Glutamatergic neuron (in vitro differentiated cells): ENCODE results near the gene DIP2B. TPM values are rescaled to one million over a fixed set of nuclear protein-coding genes. Genes with fewer than 3 reads are reported as not detected.

Source experiments
- DNase-seq: peaks from one replicate; pipeline ENCODE4 v3.0.0; 2022
- H3K27ac Mint-ChIP-seq: one replicate; pipeline ENCODE4 v1.8.0; 2020; ENCODE audit warnings: mild to moderate bottlenecking, mixed read lengths, inconsistent platforms; ENCODE audit not compliant: unreplicated experiment
- H3K27me3 Mint-ChIP-seq: one replicate; pipeline ENCODE4 v1.8.0; 2020; ENCODE audit warnings: mild to moderate bottlenecking, moderate library complexity, mixed read lengths, inconsistent platforms; ENCODE audit not compliant: unreplicated experiment
- H3K36me3 Mint-ChIP-seq: one replicate; pipeline ENCODE4 v1.8.0; 2020; ENCODE audit warnings: mild to moderate bottlenecking, mixed read lengths, inconsistent platforms; ENCODE audit not compliant: unreplicated experiment
- H3K4me1 Mint-ChIP-seq: one replicate; pipeline ENCODE4 v1.8.0; 2020; ENCODE audit warnings: mild to moderate bottlenecking, low read depth, mixed read lengths, inconsistent platforms; ENCODE audit not compliant: unreplicated experiment
- H3K4me3 Mint-ChIP-seq: one replicate; pipeline ENCODE4 v1.8.0; 2020; ENCODE audit warnings: mild to moderate bottlenecking, mixed read lengths, inconsistent platforms; ENCODE audit not compliant: unreplicated experiment
- H3K9me3 Mint-ChIP-seq: one replicate; pipeline ENCODE4 v1.8.0; 2020; ENCODE audit warnings: mild to moderate bottlenecking, moderate library complexity, mixed read lengths, inconsistent platforms; ENCODE audit not compliant: unreplicated experiment
- long read RNA-seq: library from polyadenylated mRNA; unstranded; transcript quantifications from one replicate; pipeline ENCODE4 v2.0.0, GENCODE V29; 2020; ENCODE audit not compliant: unreplicated experiment
- total RNA-seq: library from RNA; stranded (reverse); fragmentation: NEBNext Ultra II Directional; extraction: Animal tissue kit (Norgen Biotek cat#: 25700); gene quantifications from one replicate; pipeline ENCODE4 v1.2.1, GENCODE V29; 2021; ENCODE audit not compliant: unreplicated experiment
- TF ChIP-seq, protein P1 (sequence below): fragments of 200-600 bp; sonication (generic); IDR thresholded peaks from one replicate; pipeline ENCODE4 v1.5.0; 2021; ENCODE audit not compliant: partially characterized antibody, unreplicated experiment

Gene DIP2B
- 37.3 TPM for total RNA-seq
- long read RNA-seq, partial matches to known transcripts, result 0 of 3 reads
- long read RNA-seq, other reads (novel, unspliced or antisense), result 3 of 3 reads

- Mint-ChIP-seq H3K27ac (peak within 1 kb of the TSS; percentile 98), H3K4me1 (peaks cover 11% of the 10 kb centered on the region), H3K4me3 (peak within 1 kb of the TSS; percentile 99), H3K9me3 (peaks cover 8% of the 10 kb centered on the region), H3K36me3 (no peaks in the 10 kb centered on the region), H3K27me3 (peaks cover 3% of the 10 kb centered on the region)
- TF ChIP-seq, protein P1, sequence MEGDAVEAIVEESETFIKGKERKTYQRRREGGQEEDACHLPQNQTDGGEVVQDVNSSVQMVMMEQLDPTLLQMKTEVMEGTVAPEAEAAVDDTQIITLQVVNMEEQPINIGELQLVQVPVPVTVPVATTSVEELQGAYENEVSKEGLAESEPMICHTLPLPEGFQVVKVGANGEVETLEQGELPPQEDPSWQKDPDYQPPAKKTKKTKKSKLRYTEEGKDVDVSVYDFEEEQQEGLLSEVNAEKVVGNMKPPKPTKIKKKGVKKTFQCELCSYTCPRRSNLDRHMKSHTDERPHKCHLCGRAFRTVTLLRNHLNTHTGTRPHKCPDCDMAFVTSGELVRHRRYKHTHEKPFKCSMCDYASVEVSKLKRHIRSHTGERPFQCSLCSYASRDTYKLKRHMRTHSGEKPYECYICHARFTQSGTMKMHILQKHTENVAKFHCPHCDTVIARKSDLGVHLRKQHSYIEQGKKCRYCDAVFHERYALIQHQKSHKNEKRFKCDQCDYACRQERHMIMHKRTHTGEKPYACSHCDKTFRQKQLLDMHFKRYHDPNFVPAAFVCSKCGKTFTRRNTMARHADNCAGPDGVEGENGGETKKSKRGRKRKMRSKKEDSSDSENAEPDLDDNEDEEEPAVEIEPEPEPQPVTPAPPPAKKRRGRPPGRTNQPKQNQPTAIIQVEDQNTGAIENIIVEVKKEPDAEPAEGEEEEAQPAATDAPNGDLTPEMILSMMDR, result peak; percentile 84
- peak; percentile 97 for DNase-seq
Observed at GRCh38 chr12:50504798-50505674, at the start of gene DIP2B. DIP2B (plus strand) TSS chr12:50504985; CDS start chr12:50505141, 156 bp downstream.

DNA sequence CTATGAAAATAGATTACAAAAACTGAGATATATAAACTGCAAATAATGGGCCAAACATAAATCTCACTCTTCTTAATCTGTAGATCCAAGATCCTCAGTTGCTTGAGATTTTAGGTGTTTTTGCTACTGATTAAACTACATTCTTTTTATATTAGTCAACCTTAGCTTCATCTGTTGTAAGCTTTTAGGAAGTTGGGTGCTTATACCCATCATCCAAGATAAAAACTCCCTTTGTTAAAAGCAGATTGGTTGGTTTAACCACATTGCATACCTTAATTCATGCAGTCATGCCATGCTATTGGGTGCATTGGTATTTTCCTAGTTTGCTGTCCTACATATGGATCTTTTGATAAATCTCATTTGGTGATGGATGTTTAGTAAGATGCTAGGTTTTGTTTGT is 46.2 kb upstream of the DIP2B start:
- Mint-ChIP-seq H3K9me3 (no peaks in the 10 kb centered on the region), H3K27me3 (peaks cover 1% of the 10 kb centered on the region), H3K4me1 (no peaks in the 10 kb centered on the region), H3K27ac (no peak overlapping the region), H3K4me3 (no peak overlapping the region), H3K36me3 (peaks cover 6% of the 10 kb centered on the region)
- DNase-seq, result no peak
- TF ChIP-seq, protein P1, result no peak

DNA sequence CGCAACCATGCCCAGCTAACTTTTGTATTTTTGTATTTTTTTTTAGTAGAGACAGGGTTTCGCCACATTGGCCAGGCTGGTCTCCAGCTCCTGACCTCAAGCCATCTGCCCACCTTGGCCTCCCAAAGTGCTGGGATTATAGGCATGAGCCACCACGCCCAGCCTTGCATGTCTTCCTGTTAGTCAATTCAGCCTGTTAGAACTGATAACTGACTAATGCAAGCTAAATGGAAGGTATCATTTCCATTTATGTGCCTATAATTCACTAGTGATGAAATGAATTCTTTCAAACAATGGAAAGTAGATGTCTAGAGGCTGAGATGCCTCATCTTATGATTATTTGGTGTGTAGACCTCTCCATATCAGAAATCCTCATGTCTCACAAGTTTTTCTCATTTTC is 37.3 kb upstream of the DIP2B start:
- peaks cover 2% of the 10 kb centered on the region for H3K27me3 Mint-ChIP-seq
- no peak overlapping the region for H3K27ac Mint-ChIP-seq
- no peaks in the 10 kb centered on the region for H3K4me1 Mint-ChIP-seq
- H3K36me3 Mint-ChIP-seq, result peaks cover 9% of the 10 kb centered on the region
- TF ChIP-seq, protein P1, result no peak
- no peak for DNase-seq
- no peak overlapping the region for H3K4me3 Mint-ChIP-seq
- no peaks in the 10 kb centered on the region for H3K9me3 Mint-ChIP-seq

- H3K27ac Mint-ChIP-seq, result no peak overlapping the region
Observed at GRCh38 chr12:50477241-50477832, 27.4 kb upstream of the DIP2B start.

More at GRCh38 chr12:50477241-50477832, 27.4 kb upstream of the DIP2B start:
- no peaks in the 10 kb centered on the region for H3K36me3 Mint-ChIP-seq
- H3K4me1 Mint-ChIP-seq, result no peaks in the 10 kb centered on the region
- no peak overlapping the region for H3K4me3 Mint-ChIP-seq
- DNase-seq, result no peak
- TF ChIP-seq, protein P1, result no peak
- H3K9me3 Mint-ChIP-seq, result no peaks in the 10 kb centered on the region
- H3K27me3 Mint-ChIP-seq, result peaks cover 3% of the 10 kb centered on the region
